ENCODE data around the gene ARMC9. TPM values are rescaled to one million over a fixed set of nuclear protein-coding genes. Genes with fewer than 3 reads are reported as not detected.

The ARMC9 gene
- total RNA-seq, 1 experiment from 2014 or later = 16.4 TPM

DNA sequence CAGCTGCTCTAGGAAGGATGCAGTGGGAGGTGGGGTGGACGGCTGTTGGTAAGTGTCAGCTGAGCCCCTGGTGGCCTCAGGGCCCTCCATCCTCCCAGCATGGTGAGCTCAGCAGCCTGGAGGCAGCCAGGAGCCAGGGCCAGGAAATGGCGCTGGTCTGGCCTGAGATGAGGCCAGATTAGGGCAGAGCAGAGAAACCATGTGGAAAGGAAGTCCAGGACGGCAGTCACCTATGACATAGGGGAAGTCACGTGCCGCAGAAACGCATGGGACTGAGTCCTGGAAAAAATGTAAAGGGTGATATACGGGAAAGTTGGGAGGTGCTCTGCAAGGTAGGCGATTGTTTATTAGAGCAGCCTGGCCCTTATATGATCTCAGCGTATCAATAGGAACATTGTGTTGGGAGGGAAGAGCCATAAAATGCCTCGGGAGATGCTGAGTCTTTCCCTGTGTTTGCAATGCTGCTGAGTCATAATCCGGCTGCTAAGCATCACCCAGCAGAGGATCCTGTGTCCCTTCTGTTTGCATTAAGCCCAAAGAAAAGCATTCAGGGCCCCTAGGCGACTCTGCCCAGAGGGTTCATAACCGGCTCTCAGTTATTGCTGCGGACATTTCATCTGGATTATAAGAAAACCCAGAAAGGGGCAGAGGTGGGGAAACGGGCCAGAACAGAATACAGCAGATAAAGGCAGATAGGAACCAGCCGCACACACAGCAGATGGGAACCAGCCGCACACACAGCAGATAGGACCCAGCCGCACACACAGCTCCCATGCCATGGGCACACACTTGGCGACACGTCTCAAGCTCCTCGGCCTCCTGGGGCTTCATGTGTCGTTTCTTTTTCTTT, 166.8 kb downstream of the ARMC9 start:
- Histone ChIP-seq H3K9me2 (ENCODE audit: insufficient read depth) (no peaks in the 10 kb centered on the region), H3K79me2 (ENCODE audit: insufficient read depth, low read length) (no peaks in the 10 kb centered on the region), H3K27ac (ENCODE audit: low read depth, low read length) (0 out of 2 replicates have a peak overlapping the region, but pooled peaks have one; percentile 26), H4K20me1 (ENCODE audit: insufficient read depth) (no peaks in the 10 kb centered on the region), H3K27me3 (ENCODE audit: insufficient read depth, low read length) (no peaks in the 10 kb centered on the region), H3K4me1 (ENCODE audit: control insufficient read depth in 1 of 2, insufficient read depth in 2 of 2, low read length in 2 of 2) (peaks cover 4 to 12% of the 10 kb centered on the region in 2 experiments; a peak in 3 of 4 replicates), H3K36me3 (ENCODE audit: control insufficient read depth in 1 of 2, insufficient read depth in 2 of 2, low read length in 2 of 2) (no peaks in the 10 kb centered on the region), H3K4me3 (replicated peaks in 1 of 2; ENCODE audit: low read depth in 1 of 2, low read length in 2 of 2) (no peak overlapping the region), H3K9ac (ENCODE audit: low read length) (no peak overlapping the region), H3K4me2 (ENCODE audit: low read length) (0 out of 2 replicates have a peak overlapping the region, but pooled peaks have one; percentile 19), H2AFZ (ENCODE audit: low read depth, low read length, poor library complexity, severe bottlenecking) (no peak overlapping the region), H3K9me3 (ENCODE audit: control insufficient read depth in 1 of 2, insufficient read depth in 1 of 2, low read depth in 1 of 2, low read length in 2 of 2) (no peaks in the 10 kb centered on the region)
- ATAC-seq (peak; percentile 71), DNase-seq (ENCODE audit: low read depth, low spot score) (no peak)
- BruUV-seq (replicated peaks) = no TSS peak
- RAD21 ChIA-PET (ENCODE audit: low non-redundant PET in 1 of 2, low total read pairs in 2 of 2, uncharacterized antibody in 2 of 2, unreplicated experiment in 2 of 2) = no interaction called here
- intact Hi-C loops (cut with micrococcal nuclease) = no loop called here
- POLR2A ChIA-PET = no interaction called here
- TF ChIP-seq CBX3 (IDR thresholded peaks at IDR 0.05; ENCODE audit: low read depth) (no peak), ELF1 (IDR thresholded peaks at IDR 0.05; ENCODE audit: borderline replicate concordance, low read depth) (no peak), EGR1 (IDR thresholded peaks at IDR 0.05; ENCODE audit: low read depth) (no peak), YY1 (IDR thresholded peaks at IDR 0.05; ENCODE audit: extremely low read depth, insufficient replicate concordance, low read depth, low read length) (no peak), CEBPB (IDR thresholded peaks at IDR 0.05; ENCODE audit: low read depth) (no peak), SP1 (IDR thresholded peaks at IDR 0.05; ENCODE audit: low read depth) (no peak), RAD21 (IDR thresholded peaks at IDR 0.05; ENCODE audit: low read depth) (no peak), SRF (IDR thresholded peaks at IDR 0.05; ENCODE audit: low read depth) (no peak), SIN3A (IDR thresholded peaks at IDR 0.05; ENCODE audit: low read depth) (no peak)
- TF ChIP-seq, protein P1, sequence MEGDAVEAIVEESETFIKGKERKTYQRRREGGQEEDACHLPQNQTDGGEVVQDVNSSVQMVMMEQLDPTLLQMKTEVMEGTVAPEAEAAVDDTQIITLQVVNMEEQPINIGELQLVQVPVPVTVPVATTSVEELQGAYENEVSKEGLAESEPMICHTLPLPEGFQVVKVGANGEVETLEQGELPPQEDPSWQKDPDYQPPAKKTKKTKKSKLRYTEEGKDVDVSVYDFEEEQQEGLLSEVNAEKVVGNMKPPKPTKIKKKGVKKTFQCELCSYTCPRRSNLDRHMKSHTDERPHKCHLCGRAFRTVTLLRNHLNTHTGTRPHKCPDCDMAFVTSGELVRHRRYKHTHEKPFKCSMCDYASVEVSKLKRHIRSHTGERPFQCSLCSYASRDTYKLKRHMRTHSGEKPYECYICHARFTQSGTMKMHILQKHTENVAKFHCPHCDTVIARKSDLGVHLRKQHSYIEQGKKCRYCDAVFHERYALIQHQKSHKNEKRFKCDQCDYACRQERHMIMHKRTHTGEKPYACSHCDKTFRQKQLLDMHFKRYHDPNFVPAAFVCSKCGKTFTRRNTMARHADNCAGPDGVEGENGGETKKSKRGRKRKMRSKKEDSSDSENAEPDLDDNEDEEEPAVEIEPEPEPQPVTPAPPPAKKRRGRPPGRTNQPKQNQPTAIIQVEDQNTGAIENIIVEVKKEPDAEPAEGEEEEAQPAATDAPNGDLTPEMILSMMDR (IDR thresholded peaks at IDR 0.05 in 2 of 3, conservative IDR thresholded peaks at IDR 0.05 in 1 of 3; ENCODE audit: borderline replicate concordance in 1 of 3, insufficient read depth in 1 of 3, low read depth in 2 of 3, low read length in 2 of 3) = no peak
- CTCF ChIA-PET = no interaction called here
